Subcutaneous abdominal adipose tissue (tissue), 5 donors: ENCODE measurements around the gene KCNIP4.

Source experiments
- H3K27ac ChIP-seq: one replicate; pipeline ENCODE4 v1.7.0; 2013; ENCODE audit warnings: low read depth, mild to moderate bottlenecking, inconsistent platforms, low read length, moderate library complexity
- H3K27me3 ChIP-seq, 5 donors: one replicate each; pipeline ENCODE4 v1.7.0; 2013; ENCODE audit warnings: low read length in 5 of 5, inconsistent platforms in 1 of 5; ENCODE audit not compliant: control insufficient read depth in 5 of 5, insufficient read depth in 4 of 5
- H3K36me3 ChIP-seq, 5 donors: one replicate each; pipeline ENCODE4 v1.7.0; 2013; ENCODE audit warnings: low read length in 5 of 5; ENCODE audit not compliant: control insufficient read depth in 5 of 5, insufficient read depth in 5 of 5
- H3K4me1 ChIP-seq, 5 donors: one replicate each; pipeline ENCODE4 v1.7.0; 2013; ENCODE audit warnings: low read length in 5 of 5, mild to moderate bottlenecking in 3 of 5, moderate library complexity in 1 of 5; ENCODE audit not compliant: control insufficient read depth in 5 of 5, insufficient read depth in 5 of 5
- H3K4me3 ChIP-seq, 5 donors: one replicate each; pipeline ENCODE4 v1.7.0; 2013; ENCODE audit warnings: low read length in 5 of 5, low read depth in 1 of 5
- H3K9ac ChIP-seq, 5 donors: one replicate each; pipeline ENCODE4 v1.7.0; 2013; ENCODE audit warnings: low read length in 5 of 5, mild to moderate bottlenecking in 4 of 5, moderate library complexity in 3 of 5
- H3K9me3 ChIP-seq, 5 donors: one replicate each; pipeline ENCODE4 v1.7.0; 2013; ENCODE audit warnings: low read length in 5 of 5; ENCODE audit not compliant: control insufficient read depth in 5 of 5
- donor health status: healthy.
- donor health status: healthy.
- donor health status: healthy.
- donor health status: healthy.
- donor health status: healthy.

KCNIP4 gene

DNA sequence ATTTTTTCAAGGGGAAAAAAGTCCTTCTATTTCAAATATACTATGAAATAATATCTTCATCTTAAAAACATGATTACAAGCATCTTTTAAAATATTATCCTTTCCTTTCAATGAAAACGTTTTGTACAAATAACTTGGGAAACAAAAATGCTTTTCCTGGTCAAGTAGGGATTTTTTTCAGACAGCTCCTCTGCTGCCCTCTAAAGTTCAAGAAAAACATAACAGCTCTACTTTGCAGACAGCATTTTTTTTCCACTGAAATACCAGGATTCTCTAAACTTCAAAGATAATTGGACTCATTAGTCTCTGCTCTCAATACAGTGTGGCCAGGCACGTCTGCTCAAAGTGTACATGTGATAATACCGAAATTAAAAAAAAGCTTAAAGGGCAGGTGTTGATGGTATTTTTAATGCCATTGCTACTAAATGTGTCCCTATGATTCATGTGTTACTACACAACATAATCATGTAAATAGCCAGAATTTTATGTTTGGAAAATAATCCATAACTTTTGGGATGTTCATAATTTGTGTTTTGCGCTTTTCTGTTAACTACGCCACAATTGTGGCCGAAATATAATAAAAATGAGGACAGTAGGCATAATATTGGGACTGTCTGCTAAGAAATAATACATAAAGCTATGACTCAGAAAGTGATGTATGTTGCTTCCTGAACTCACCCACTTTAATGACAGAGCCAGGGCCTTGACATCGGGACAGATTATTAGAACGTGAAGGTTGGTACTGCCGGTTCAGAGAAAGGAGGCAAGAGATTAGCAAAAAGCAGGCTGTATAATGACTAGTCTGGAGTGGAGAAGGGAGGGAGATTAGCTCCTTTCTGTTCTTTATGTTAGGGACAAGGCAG, 478.9 kb downstream of the KCNIP4 start:
- Histone ChIP-seq H3K27me3 (no peaks in the 10 kb centered on the region), H3K27ac (no peak overlapping the region), H3K4me1 (no peaks in the 10 kb centered on the region), H3K9me3 (peaks cover 0 to 2% (median 0%) of the 10 kb centered on the region in 5 donors), H3K9ac (no peak overlapping the region), H3K36me3 (no peaks in the 10 kb centered on the region), H3K4me3 (no peak overlapping the region)

DNA sequence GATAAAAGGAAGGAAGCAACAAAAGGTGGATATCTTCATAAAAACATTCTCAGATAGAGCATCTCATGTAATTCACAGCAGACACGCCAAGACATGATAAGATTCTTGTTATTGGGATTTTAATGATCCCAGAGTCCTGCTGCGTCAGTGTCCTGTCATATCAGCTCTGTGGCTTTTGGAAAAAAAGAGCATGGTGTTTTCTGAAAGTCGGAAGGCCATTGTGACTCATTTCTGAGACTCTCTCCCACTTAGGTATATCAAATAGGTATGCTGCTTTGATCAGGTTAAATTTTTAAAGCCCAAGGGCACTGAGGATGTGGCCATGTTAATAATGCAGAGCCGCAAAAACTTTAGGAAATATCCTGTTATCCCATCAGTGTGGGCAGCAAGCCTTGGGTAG, 481.0 kb downstream of the KCNIP4 start:
- H3K27me3 ChIP-seq, result no peaks in the 10 kb centered on the region
- H3K27ac ChIP-seq, result no peak overlapping the region
- no peaks in the 10 kb centered on the region for H3K4me1 ChIP-seq
- H3K4me3 ChIP-seq, result no peak overlapping the region
- H3K9ac ChIP-seq, result no peak overlapping the region
- no peaks in the 10 kb centered on the region for H3K36me3 ChIP-seq
- peaks cover 0 to 2% (median 0%) of the 10 kb centered on the region in 5 donors for H3K9me3 ChIP-seq

DNA sequence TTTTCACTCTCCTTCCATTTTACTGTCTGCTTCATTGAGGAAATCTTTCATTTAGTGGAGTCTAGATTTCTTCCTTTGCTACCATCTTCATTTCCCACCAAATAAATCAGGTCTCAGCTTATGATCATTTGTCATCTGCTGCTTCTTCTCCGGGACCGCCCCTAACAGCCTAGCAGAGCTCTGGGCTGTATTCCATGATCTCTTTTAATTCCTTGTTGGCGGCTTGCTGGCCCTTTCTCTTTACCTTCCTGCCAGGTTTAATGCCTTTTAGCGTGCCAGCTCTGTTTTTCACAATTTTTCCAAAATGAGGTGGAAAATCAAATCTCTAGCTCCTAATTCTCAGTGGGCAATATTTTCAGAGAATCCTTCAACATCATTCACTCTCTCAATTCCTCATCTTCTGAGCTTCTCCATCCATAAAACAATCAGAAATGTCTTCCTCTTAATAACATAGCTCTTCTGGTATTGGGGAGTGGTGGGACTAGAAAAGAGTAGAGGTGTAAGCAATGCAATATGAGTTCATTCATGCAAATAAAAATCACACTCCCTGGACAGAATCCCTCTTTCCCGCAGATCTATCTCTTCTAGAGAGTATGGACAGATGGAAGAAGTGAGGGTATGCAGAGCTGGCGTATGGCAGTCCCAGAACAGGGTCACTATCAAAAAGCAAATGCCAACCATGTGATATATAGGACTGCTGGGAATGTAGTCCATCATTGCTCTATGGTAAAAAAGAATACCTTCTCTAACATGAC, 491.3 kb downstream of the KCNIP4 start:
- H3K9ac ChIP-seq, result no peak overlapping the region
- H3K27ac ChIP-seq, result no peak overlapping the region
- H3K27me3 ChIP-seq, result no peaks in the 10 kb centered on the region
- no peaks in the 10 kb centered on the region for H3K36me3 ChIP-seq
- H3K9me3 ChIP-seq, result no peaks in the 10 kb centered on the region
- H3K4me1 ChIP-seq, result no peaks in the 10 kb centered on the region
- no peak overlapping the region for H3K4me3 ChIP-seq

DNA sequence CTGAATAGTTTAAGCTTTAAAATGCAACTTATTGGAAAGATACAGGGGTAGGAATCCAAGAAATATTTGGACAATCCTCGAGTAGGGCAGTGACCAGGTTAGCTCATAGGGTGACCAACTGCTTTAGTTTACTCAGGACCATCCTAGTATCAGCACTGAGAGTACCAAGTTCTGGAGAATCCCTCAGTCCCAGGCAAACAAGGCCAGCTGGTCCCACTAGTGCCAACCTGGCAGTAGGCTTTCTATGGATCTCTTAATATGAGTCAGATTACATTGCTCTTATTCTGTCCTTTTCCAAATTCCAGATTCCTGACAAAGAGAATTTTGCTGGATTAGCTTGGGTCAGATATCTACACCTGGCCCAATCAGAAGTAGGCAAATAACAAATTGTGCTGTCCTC, 493.7 kb downstream of the KCNIP4 start:
- Histone ChIP-seq H3K36me3 (no peaks in the 10 kb centered on the region), H3K4me1 (no peaks in the 10 kb centered on the region), H3K9me3 (no peaks in the 10 kb centered on the region), H3K4me3 (no peak overlapping the region), H3K27ac (no peak overlapping the region), H3K27me3 (no peaks in the 10 kb centered on the region), H3K9ac (no peak overlapping the region)

DNA sequence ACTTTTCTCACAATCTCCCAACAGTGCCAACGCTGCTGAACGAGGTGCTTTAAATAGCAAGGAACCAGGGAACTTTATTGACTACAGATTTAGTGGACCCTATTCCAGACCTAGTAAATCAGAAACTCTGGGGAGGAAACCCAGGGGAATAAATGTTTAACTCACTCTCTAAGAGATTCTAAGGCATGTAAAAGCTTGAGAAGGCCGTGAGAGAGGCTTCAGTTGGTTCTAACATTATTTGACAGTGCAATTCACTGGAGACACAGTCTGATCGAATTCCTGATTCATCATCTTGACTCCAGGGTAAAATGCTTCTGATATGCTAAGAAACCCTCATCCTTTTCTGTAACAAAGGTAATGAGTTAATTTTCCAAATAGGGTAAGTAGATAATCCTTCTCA, 494.4 kb downstream of the KCNIP4 start:
- no peaks in the 10 kb centered on the region for H3K27me3 ChIP-seq
- H3K4me1 ChIP-seq, result no peaks in the 10 kb centered on the region
- no peak overlapping the region for H3K27ac ChIP-seq
- no peaks in the 10 kb centered on the region for H3K36me3 ChIP-seq
- H3K9ac ChIP-seq, result no peak overlapping the region
- H3K4me3 ChIP-seq, result no peak overlapping the region
- no peaks in the 10 kb centered on the region for H3K9me3 ChIP-seq

DNA sequence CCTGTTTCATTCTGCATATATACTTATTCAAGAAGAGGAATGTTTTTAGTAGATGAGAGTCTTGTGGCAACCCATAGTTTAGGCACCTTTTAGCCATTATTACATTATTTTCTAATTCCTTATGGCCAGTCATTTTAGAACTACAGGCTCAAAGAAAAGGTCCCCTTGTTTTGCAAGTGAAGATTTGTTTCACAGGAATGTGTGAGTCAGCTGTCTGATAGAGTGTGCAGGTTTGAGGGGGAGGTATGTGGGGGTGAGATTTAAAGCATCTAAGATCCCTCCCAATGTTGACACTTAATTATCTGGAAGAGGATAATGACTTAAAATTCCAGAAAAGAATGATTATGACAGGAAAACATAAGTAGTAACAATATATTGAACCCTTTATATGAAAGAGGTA, 495.6 kb downstream of the KCNIP4 start:
- Histone ChIP-seq H3K9ac (no peak overlapping the region), H3K36me3 (no peaks in the 10 kb centered on the region), H3K27ac (no peak overlapping the region), H3K27me3 (no peaks in the 10 kb centered on the region), H3K4me3 (no peak overlapping the region), H3K9me3 (no peaks in the 10 kb centered on the region), H3K4me1 (no peaks in the 10 kb centered on the region)

DNA sequence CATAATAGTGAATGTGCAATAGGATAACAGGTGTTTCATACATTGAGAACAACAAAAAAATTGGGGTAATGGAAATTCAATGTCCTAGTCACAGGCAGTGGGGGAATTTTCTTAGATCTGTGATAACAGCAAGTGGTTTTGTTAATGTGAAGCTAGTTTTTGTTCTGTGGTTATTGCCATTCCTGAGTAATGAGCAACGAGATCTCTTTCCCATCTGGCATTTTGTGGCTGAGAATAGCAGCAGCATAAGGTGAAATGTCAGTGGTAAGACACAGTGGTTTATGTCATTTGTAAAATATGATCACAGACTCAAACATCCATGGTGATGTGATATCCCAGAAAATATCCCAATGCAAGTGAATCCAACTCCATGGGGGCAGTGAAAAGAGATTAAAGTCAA, 497.5 kb downstream of the KCNIP4 start:
- no peaks in the 10 kb centered on the region for H3K9me3 ChIP-seq
- no peak overlapping the region for H3K27ac ChIP-seq
- no peak overlapping the region for H3K9ac ChIP-seq
- no peak overlapping the region for H3K4me3 ChIP-seq
- no peaks in the 10 kb centered on the region for H3K4me1 ChIP-seq
- no peaks in the 10 kb centered on the region for H3K27me3 ChIP-seq
- H3K36me3 ChIP-seq, result no peaks in the 10 kb centered on the region

DNA sequence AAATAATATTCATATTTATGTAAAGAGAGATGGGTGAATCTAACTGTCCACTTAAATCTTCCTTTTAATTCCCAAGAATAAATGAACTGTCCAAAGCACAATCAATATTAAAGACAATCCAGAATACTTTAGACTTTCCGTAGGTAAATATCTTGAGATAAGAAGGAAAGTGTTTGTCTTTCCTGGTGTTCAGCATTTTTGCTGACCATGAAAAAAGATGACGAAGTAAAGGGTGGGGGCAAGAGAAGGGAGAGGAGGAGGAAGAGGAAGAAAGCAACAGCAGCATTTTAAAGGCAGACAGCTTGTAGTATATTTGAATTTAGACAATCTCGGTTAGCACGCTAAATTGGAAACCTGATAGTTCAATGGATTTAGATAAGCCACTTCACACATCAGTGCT, 498.2 kb downstream of the KCNIP4 start:
- H3K9me3 ChIP-seq, result no peaks in the 10 kb centered on the region
- no peak overlapping the region for H3K4me3 ChIP-seq
- H3K4me1 ChIP-seq, result no peaks in the 10 kb centered on the region
- H3K36me3 ChIP-seq, result no peaks in the 10 kb centered on the region
- no peaks in the 10 kb centered on the region for H3K27me3 ChIP-seq
- H3K27ac ChIP-seq, result no peak overlapping the region
- H3K9ac ChIP-seq, result no peak overlapping the region

DNA sequence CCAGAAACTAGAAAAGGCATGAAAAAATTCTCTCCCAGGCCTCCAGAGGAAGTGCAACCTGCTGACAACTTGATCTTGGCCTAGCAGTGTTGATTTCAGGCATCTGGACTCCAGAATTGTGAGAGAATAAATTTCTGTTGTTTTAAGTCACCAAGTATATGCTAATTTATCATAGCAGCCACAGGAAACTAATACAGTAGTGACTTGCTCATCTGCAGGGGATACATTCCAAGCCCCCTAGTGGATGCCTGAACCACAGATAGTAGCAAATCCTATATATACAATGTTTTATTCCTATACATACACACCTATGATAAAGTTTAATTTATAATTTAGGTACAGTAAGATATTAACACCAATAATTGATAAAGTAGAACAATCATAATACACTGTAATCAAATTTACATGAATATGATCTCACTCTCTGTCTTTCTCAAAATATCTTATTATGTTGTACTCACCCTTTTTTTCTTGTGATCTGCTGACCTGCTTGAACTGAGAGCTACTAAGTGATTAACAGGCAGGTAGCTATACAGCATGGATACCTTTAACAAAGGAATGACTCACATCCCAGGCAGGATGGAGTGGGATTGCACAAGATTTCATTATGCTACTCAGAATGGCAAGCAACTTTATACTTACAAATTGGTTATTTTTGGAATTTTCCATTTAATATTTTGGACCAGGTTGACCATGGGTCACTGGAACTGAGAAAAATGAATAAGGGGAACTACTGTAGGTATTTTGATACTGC, 501.1 kb downstream of the KCNIP4 start:
- no peak overlapping the region for H3K27ac ChIP-seq
- H3K27me3 ChIP-seq, result no peaks in the 10 kb centered on the region
- no peaks in the 10 kb centered on the region for H3K9me3 ChIP-seq
- H3K36me3 ChIP-seq, result no peaks in the 10 kb centered on the region
- H3K4me1 ChIP-seq, result no peaks in the 10 kb centered on the region
- no peak overlapping the region for H3K9ac ChIP-seq
- no peak overlapping the region for H3K4me3 ChIP-seq

DNA sequence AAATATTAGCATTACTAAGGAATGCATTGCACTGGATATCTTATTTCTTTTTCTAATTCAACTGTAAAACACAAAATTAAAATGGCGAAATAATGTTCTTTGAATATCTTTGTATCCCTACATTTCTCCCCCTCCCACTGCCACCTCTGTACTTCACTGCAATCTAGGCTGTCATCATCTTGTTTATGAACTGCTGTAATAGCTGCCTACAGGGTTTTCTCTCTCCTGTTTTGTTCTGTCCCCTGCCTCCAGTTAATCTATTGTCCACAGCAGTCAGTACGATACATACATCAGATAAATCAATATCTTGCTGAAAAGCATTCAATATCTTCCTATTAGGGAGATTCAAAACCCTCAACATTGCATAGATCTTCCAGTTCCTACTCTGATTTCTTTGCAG, 528.4 kb downstream of the KCNIP4 start:
- no peak overlapping the region for H3K9ac ChIP-seq
- no peaks in the 10 kb centered on the region for H3K36me3 ChIP-seq
- no peaks in the 10 kb centered on the region for H3K4me1 ChIP-seq
- no peak overlapping the region for H3K27ac ChIP-seq
- H3K9me3 ChIP-seq, result no peaks in the 10 kb centered on the region
- no peak overlapping the region for H3K4me3 ChIP-seq
- no peaks in the 10 kb centered on the region for H3K27me3 ChIP-seq
